NCI-H2107 treated with DMSO at 0.1 percent for 48 hours (cell line): ENCODE measurements around the gene MAST4.

Experiments
- DNase-seq: peaks from one replicate; lab custom pipeline; 2025; ENCODE audit not compliant: unreplicated experiment; lab: John Stamatoyannopoulos, UW

The MAST4 gene

DNA sequence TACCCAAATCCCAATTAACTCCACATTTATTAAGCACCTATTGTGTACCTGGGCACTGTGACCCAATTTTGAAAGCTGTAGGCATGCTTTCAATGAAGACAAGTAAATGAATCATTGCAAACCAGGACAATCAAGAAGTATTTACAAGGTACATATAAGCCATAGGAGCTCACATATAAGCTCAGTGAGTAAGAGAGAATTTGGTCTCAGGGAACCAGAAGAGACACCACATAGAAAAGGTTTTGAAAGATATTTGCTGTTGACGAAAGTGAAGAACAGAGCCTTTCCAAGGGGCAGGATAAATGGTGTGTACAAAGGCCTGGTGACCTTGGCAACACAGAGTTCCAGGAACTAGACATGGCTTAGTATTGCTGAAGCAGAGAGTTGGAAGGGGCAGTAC, 412.8 kb downstream of the MAST4 start:
- no peak for DNase-seq

DNA sequence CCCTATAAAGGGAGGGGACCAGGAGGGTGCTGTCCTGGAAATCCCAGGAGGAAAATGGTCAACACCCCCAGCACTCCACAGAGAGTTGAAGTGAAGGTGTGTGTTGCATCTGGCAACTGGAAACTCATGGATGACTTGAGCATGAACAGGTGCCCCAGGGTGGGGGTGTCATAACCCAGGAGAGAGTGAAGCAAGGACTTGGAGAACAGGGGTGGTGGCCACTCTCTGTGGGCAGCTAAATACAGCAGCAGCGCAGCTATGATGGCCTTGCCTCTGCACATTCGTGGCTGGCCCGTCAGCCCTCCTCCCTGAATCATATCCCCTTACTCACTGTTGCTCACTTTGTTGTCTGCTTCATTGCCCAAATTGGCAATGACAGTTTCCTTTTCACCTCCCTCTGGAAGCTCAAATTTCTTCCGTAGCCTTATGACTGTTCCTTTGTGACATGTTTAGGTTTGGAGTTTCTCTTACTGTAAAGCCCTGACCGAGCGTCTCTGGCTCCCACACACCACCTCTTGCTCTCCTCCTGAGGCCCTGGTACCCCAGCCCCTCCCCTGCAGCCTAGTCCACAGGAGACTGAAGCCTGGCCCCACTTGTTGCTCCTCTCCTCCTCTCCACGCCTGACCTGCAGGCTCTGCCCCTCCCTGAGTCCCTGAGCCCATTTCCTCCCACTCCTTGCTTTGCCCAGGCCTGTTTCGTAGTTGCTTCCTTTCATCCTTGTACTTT, 414.7 kb downstream of the MAST4 start:
- DNase-seq = peak; percentile 32

DNA sequence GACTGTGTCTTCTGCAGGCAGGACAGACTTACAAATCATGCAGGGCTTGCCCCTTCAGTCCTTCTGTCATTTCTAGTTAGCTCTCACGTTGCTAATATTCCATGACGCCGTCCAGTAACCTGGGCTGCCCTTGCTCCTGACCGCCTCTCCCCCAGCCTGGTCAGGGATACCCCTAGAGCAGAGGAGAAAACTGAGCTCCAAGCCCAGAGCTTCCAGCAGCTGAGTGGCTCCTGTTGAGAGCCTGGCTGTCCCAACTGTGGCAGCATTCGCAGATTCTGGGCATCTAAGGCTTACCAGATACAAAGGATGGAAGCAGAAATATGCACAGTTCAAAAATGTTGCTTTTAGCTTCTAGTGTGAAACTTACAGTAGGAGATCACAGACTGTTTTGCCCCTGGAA, 415.2 kb downstream of the MAST4 start:
- no peak for DNase-seq

DNA sequence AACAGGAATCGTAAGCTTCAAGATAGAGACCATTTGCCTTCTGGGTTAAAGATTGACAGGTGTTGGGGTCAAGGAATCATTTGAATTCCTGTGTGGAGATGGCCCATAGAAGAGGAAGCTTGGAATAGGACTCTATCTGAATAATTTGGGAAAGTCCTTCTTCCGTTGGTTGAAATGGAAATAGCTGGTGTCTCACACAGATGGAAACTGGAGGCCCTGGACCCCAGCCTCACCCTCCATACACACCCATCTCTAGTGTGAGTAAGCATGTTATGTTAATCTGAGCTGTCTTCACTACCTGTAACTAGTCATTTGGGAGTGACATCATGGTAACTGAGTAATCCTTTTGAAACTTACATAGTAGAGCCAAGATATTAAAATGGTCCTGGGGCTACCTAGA, 416.0 kb downstream of the MAST4 start:
- DNase-seq = no peak

DNA sequence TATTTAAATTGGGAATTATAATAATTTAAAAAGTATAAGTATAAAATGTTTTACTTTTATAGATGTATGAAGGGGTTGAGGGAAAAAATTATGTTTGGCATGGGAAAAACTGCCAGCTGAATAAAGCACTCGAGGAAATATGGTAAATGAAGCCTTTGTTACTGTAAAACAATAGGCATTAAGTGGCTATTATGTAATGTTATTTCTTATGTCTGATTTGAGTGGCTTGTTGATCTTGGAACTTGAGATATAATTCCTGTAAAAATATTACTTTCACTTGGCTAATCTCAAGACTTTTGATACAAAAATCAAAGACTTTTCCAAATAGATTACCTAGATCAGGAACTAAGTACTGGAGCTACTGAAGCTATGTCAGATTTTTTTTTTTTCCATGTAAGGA, 417.5 kb downstream of the MAST4 start:
- DNase-seq = no peak

DNA sequence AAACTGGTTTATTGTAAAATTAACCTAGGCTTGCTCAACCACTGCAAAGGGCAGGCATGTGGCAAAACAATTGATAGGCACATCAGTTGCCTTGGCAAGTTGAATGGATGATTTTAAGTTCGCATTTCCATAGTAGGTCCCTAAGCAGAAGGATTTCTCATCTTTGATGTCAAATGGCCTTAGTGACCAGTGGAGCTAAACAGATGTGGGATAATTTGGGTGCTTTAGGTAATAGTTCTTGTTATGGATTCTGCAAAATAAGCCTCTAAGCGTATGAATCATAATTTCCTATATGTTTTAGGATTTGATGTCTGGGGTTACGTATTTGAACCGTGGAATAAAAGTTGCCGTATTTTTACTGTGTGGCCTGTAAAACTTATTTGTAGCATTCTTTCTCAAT, 418.0 kb downstream of the MAST4 start:
- no peak for DNase-seq

DNA sequence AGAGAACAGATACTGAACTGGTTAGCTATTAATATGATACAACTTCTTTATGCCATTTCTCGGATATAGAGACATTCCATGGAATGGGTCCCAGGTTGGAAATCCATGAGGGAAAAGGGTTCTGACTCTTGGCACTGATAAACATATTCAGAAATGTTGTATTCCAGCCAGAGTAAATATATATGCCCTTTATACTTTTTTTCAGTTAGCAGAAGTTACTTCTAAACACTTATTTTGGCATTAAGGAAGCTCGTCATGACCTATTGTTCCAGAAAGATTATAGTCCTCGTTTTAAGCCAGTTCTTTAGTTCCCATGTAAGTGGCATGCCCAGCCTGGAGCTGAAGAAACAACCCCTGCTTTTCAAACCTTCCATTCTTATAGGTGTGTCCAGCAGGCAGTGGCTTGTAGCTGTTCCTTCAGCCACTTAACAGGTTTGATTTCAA, 418.8 kb downstream of the MAST4 start:
- DNase-seq = no peak

DNA sequence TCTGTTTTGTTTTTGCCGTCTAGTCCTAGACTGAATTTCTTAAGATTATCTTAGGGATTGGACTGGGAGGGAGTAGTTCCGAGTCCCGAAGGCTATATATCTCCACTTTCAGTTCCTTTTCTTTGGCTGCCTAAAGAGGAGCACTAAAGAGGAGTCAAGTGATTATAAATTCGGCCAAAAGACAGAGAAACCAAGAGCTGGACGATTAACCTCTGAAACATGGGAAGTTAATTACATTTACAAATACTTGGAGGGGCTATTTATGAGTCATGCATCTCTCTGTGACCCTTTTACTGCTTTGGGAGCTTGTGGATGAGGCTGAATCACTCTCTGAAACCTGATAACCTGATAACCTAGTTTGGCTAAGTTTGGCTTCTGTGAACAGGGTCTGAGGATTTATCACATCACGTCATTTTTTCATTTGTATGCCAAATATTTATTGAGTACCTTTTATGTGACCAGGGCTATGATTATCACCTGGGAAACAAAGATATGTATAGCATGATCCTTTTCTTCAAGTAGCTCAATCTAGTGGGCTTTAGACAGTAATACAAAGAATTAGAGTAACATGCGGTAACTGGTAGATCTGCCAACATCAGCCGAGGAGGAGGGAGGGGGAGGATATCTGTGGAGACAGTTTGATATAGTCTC, 419.5 kb downstream of the MAST4 start:
- peak; percentile 75 for DNase-seq

DNA sequence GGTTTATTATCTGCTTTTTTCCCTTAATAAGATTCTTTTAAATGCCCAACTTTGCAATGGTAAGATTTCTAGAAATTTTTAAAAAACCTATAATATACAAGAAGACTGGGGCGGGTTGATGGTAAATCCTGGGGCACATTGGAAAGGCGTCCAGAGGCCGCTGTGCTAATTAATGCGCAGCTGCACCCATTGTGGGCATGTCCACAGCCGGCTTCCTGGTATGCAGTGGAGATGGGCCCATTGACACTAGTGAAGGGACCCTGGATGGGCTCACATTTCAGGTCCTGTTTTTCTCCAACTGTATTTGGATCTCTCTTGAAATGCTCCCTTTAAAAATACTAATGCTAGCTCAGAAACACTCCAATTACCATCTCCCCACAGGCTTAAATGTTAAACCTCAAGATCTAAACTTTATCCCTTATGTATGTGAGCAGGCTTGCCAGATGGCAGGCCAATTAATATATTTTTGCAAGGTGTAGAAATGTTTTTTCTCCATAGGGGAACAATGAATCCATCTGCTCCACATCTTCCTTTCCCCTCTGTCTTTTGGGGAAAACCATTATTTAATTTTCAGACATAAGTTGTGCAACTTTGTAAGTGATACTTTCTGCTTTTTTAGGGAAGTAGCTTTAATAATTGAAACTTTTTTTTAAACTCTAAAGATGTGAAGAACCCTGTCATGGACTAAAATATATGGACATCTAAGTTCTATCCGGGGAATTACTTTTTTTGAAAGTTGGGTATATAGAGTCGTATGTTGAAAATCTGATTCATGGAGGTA, 423.1 kb downstream of the MAST4 start:
- peak; percentile 65 for DNase-seq

DNA sequence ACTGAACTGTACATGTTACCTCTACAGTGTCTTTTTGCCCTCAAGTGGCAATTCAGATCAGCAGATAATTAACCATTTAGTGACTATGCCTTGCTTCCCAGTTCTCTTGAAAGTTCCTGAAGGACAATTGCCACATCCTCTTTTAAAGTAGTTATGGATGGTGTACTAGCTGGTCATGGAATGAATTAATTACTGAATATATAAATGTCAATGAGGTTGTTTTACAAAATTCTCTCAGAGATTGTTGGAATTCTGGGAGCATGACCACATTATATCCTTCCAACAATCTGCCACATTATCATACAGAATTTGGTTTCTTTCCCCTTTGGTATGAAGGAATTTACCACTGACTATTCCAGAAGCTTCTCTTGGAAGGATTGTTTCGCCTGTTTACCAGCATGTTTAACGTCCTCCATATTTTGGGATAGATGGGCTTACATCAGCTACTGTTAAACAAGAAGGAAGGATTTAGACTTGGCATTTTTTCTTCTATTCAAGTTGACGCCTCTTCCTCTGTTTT, 424.0 kb downstream of the MAST4 start:
- DNase-seq = no peak

DNA sequence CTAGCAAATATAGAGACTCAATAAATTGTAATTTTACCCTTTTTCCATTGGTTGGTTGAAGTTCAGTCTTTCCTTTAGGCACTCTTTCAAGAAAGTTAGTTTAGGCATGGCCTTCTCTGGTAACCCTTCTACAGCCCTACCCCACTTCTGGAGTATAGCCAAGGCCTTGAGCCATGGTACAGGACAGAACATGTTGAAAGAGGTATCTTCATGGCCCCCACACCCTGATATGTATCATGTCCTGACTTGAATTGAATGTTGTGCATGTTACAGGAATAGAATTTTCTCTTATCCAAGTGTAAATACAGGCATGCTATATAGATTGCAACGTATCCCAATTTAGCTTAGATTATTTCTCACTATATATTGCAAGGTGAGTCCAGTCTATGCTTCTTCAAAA, 424.8 kb downstream of the MAST4 start:
- no peak for DNase-seq

DNA sequence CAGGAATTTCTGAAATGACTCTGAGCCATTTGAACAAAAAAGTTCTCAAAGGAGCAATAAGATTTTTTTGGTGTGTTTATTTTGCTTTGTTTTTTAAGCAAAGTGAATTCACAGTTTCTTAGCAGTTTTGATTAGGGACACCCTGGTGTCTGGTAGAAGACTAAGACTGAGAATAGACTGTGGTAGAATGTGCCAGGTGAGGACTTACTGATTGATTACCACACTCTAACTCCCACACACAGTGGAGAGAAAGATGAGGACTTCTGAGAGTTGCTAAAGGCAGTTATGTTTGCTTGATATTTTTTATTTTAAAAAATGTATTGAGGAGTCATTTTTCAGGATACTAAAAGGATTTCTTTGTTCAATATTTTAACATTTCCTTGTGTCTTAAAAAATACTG, 425.3 kb downstream of the MAST4 start:
- DNase-seq = no peak

DNA sequence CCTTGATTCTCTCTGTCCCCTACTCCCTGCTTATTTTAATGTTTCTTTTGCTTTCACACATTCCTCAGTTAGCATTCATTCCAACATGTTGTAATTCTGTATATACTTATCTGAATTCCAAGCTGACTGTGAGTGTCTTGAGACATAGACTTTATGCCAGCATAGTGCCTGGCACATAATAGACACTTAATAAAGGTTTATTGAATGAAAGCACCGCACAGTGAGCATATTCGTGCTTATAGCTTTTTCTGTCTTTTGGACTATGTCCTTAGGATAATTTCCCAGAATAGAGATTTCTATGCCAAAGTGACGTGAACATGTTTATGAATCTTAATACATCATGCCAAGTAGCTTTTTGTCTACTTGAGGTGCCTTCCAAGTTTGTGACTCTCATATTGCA, 425.8 kb downstream of the MAST4 start:
- no peak for DNase-seq

DNA sequence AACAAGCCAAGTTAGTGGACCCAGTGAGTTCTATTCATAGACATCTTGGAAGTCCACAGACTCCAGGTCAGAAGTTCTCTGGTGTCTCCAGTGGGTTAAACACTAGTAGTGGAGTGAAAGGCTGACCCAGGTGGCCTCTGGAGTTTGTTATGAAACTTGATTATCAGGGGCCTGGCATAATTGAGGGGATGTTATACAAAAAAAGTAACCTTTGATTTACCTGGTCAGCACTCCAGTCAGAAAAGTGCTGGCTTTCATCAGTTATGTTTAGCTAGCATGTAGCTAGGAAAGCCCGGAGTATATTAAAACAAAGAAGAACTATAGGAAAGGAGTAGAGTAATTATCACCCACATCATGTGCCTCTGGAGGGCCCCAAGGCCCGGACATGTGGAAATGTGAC, 429.3 kb downstream of the MAST4 start:
- no peak for DNase-seq

DNA sequence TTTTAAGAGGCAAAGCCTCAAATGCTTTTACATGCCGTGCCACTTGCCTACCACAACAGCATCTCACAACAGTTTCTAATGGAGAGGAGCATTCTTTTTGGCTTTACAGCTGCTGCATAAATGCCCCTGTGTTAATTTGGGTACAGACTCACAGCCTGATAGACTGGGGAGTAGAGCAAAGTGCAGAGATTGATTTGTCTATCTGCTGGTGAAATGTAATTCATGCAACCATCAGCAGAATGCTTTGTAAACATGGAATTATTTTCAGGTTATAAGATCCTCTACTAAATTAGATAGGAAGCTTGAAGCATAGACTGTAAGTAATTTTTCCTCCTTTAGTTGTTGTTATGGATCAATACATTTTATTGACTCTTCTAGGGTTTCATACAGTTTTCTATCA, 430.1 kb downstream of the MAST4 start:
- DNase-seq = no peak

DNA sequence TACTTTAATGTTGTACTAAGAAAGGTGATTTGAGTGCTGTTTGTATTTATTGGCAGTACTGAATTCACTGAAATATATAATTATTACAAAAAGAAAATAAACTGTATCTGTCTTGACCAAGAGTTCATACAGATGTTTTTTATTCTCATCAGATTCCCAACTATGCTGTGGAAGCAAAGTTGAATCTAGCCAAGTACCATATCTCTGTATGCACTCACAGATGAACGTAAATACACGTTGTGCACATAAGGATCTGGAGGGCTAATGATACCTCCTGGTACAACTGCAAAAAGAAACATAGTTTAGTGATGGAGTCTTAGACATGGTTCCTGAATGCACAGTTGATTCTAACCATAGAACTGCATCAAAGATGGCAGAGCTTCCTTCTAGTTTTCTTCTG, 431.0 kb downstream of the MAST4 start:
- DNase-seq = no peak

DNA sequence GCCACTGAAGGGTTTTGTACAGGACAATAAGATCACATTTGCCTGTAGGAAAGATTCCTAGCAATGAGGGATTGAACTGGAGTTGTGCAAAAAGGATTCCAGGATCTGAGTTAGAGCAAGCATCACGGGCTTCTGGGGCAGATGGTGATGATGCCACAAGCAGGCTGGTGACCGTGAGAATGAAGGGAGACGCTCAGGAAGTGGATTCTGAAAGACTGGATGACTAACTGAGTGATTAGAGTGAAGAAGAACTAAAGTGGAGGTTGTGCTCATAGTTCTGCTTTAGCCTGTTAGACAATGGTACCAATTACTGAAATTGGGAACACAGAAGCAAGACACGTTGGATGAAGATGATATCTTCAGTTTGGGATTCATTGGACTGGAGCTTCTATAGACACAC, 432.2 kb downstream of the MAST4 start:
- DNase-seq = no peak

DNA sequence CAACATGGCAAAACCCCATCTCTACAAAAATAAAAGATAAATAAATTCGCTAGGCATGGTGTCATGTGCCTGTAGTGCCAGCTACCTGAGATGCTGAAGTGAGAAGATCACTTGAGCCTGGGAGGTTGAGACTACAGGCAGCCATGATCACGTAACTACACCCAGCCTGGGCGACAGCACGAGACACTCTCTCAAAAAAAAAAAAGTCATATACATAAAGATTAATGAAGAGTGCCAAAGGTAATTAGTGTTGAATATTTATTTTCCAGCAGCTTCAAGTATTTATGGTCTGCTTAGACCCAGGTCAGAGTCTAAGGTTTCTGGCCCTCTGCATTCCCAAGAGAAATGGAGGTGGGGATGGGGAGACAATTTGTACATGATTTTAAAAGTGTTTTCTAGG, 432.7 kb downstream of the MAST4 start:
- no peak for DNase-seq

DNA sequence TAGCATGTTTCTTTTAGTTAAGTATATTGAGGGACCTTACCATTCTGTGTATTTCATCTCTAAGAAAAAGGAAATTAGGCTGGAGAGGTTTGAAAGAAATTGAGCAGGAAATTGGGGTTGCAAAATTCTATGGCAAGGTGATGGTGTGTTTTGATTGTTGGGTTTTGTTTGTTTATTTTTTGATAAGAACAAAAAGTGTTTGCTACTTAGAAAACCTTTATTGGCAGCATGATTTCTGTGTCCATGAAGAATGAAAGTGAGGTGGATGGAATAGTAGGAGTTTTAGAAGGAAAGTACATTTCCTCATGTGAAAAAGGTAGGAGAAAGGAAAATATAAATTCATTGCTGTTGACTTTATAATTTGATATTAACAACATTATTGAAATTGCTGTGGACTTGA, 433.3 kb downstream of the MAST4 start:
- DNase-seq = no peak

DNA sequence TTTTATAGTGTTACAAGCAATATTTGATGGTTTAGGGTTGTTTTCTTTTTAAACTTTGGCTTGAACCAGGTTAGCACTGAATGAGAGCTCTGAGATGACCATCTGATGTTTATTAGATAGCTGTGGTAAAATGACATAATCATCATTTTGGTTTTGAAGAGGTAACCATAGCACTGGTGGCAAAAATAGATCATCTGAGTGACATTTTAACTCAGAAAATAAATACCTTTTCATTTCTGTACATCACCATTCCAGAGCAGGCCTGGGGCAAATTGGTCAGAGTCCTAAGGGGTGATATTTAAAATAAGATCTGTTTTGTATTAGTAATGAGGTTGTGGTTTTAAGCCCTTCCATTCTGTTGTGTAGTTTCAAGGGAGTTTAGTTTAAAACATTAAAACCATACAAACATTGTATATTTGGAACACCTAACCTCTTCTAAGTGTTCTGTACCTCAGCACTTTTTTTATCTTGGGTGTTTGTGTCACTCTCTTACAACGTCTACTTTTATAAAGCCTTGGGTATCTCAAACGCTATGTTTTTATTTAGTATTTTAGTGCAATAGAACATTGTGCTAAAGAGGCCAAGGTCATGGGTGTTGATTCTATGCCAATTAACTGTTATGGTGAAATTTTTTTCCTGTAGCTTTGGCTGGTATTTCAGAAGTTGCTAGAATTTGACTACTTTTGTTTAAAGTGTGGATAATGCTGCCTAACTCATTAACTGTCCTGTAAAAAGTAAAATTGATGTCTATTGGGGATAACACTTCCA, 434.3 kb downstream of the MAST4 start:
- DNase-seq = no peak

DNA sequence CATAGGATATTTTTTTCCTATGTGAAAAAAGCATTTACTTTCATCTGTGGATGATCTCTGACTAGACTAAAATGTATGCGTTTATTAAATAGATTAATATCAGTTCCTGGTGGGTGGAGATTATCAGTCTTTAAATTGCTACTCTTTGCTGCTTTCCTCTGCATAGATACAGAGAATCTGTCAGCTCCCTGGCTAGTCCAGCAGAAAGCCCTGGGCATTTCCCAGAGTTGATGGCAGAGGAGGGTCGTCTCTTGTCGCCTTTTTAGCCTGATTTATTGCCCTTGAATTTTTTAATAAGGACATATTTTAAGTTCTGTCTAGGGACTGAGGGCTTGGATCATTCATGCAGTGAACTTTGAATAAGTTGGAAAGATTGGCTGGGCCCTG, 434.9 kb downstream of the MAST4 start:
- DNase-seq = no peak
